ENCODE data around the gene ATF6. TPM values are rescaled to one million over a fixed set of nuclear protein-coding genes. Genes with fewer than 3 reads are reported as not detected.

Gene ATF6
- total RNA-seq, 1 experiment from 2014 or later, result 10.6 TPM

- POLR2A ChIA-PET, result no interaction called here
- TF ChIP-seq TCF7 (CRISPR knock-in tag; IDR thresholded peaks at IDR 0.05; ENCODE audit: low read depth), result no peak
- Mint-ChIP-seq H3K9me3 (no peaks in the 10 kb centered on the region), H3K27me3 (ENCODE audit: low read depth) (no peaks in the 10 kb centered on the region), H3K27ac (no peak overlapping the region), H3K36me3 (no peaks in the 10 kb centered on the region), H3K4me3 (no peak overlapping the region), H3K4me1 (peaks cover 18% of the 10 kb centered on the region)
- ATAC-seq (no peak), DNase-seq (ENCODE audit: low spot score) (no peak)
- CTCF ChIA-PET, result interaction anchor here (1.0 kb wide), 1 partner anchor 88 kb away, joined by 3 read pairs; no protein-coding TSS in a partner anchor
Measured at GRCh38 chr1:161949548-161949947, 183.4 kb downstream of the ATF6 start.

DNA sequence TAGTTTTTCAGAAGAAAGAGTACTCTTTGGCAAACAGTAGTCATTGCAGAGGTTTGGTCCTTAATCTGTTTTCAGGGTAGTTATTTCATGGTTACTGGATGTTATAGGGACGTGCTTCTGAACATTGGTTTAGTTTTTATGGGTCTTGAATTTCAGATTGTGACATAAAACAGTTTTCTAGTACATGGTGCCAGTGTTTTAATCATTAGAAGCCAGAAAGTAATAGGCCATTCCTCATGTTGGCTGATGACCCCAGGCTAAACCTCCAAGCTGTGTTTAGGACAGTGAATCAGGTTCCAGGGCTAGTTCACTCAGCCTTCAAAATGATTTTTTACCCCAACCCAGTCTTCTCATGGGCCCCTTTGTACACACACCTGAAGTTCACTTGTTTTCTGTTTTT, 184.3 kb downstream of the ATF6 start:
- Mint-ChIP-seq H3K36me3 (no peaks in the 10 kb centered on the region), H3K27me3 (ENCODE audit: low read depth) (no peaks in the 10 kb centered on the region), H3K27ac (no peak overlapping the region), H3K4me3 (no peak overlapping the region), H3K9me3 (no peaks in the 10 kb centered on the region), H3K4me1 (peaks cover 18% of the 10 kb centered on the region)
- TF ChIP-seq NFE2L1 (CRISPR knock-in tag; IDR thresholded peaks at IDR 0.05) (no peak), OVOL2 (CRISPR knock-in tag; IDR thresholded peaks at IDR 0.05; ENCODE audit: borderline replicate concordance) (no peak), ZNF512 (CRISPR knock-in tag; IDR thresholded peaks at IDR 0.05; ENCODE audit: borderline replicate concordance) (no peak), PRDM15 (CRISPR knock-in tag; IDR thresholded peaks at IDR 0.05) (no peak), ZNF232 (CRISPR knock-in tag; IDR thresholded peaks at IDR 0.05) (no peak), NR3C1 (CRISPR knock-in tag; conservative IDR thresholded peaks at IDR 0.05; ENCODE audit: low read depth) (no peak)
- TF ChIP-seq, protein P1, sequence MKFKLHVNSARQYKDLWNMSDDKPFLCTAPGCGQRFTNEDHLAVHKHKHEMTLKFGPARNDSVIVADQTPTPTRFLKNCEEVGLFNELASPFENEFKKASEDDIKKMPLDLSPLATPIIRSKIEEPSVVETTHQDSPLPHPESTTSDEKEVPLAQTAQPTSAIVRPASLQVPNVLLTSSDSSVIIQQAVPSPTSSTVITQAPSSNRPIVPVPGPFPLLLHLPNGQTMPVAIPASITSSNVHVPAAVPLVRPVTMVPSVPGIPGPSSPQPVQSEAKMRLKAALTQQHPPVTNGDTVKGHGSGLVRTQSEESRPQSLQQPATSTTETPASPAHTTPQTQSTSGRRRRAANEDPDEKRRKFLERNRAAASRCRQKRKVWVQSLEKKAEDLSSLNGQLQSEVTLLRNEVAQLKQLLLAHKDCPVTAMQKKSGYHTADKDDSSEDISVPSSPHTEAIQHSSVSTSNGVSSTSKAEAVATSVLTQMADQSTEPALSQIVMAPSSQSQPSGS (CRISPR knock-in tag; IDR thresholded peaks at IDR 0.05; ENCODE audit: borderline replicate concordance, low read depth), result no peak
- TF ChIP-seq, protein P2, sequence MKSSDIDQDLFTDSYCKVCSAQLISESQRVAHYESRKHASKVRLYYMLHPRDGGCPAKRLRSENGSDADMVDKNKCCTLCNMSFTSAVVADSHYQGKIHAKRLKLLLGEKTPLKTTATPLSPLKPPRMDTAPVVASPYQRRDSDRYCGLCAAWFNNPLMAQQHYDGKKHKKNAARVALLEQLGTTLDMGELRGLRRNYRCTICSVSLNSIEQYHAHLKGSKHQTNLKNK (CRISPR knock-in tag; IDR thresholded peaks at IDR 0.05), result no peak
- TF ChIP-seq, protein P3, sequence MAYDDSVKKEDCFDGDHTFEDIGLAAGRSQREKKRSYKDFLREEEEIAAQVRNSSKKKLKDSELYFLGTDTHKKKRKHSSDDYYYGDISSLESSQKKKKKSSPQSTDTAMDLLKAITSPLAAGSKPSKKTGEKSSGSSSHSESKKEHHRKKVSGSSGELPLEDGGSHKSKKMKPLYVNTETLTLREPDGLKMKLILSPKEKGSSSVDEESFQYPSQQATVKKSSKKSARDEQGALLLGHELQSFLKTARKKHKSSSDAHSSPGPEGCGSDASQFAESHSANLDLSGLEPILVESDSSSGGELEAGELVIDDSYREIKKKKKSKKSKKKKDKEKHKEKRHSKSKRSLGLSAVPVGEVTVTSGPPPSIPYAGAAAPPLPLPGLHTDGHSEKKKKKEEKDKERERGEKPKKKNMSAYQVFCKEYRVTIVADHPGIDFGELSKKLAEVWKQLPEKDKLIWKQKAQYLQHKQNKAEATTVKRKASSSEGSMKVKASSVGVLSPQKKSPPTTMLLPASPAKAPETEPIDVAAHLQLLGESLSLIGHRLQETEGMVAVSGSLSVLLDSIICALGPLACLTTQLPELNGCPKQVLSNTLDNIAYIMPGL (CRISPR knock-in tag; IDR thresholded peaks at IDR 0.05), result no peak
- TF ChIP-seq, protein P4, sequence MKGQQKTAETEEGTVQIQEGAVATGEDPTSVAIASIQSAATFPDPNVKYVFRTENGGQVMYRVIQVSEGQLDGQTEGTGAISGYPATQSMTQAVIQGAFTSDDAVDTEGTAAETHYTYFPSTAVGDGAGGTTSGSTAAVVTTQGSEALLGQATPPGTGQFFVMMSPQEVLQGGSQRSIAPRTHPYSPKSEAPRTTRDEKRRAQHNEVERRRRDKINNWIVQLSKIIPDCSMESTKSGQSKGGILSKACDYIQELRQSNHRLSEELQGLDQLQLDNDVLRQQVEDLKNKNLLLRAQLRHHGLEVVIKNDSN (CRISPR knock-in tag; IDR thresholded peaks at IDR 0.05), result no peak
- TF ChIP-seq, protein P5, sequence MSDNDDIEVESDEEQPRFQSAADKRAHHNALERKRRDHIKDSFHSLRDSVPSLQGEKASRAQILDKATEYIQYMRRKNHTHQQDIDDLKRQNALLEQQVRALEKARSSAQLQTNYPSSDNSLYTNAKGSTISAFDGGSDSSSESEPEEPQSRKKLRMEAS (CRISPR knock-in tag; IDR thresholded peaks at IDR 0.05), result no peak
- ChIA-PET CTCF (no interaction called here), POLR2A (no interaction called here)
- ATAC-seq, result no peak
- DNase-seq (ENCODE audit: low spot score), result no peak

Data from WTC11 (cell line).